H9 (cell line): ENCODE measurements around the gene PPCDC. TPM values are rescaled to one million over a fixed set of nuclear protein-coding genes. Genes with fewer than 3 reads are reported as not detected.

Experiments
- DNase-seq: peaks from one replicate; pipeline ENCODE4 v3.0.0-alpha.2; 2017
- H2AFZ ChIP-seq: one replicate; pipeline ENCODE4 v1.6.1; 2013; ENCODE audit warnings: mild to moderate bottlenecking, low read length, control low read depth, moderate library complexity
- H2AK5ac ChIP-seq: 2 replicates; pipeline ENCODE4 v1.6.1; 2013; ENCODE audit warnings: low read length, control low read depth, mixed read lengths; ENCODE audit not compliant: insufficient read length
- H2BK120ac ChIP-seq: one replicate; pipeline ENCODE4 v1.6.1; 2013; ENCODE audit warnings: low read depth, mild to moderate bottlenecking, low read length, control low read depth, inconsistent platforms; ENCODE audit not compliant: poor library complexity, severe bottlenecking
- H2BK12ac ChIP-seq: 2 replicates; pipeline ENCODE4 v1.6.1; 2013; ENCODE audit warnings: low read length, control low read depth, mixed read lengths, low read depth; ENCODE audit not compliant: insufficient read length
- H2BK15ac ChIP-seq: 2 replicates; pipeline ENCODE4 v1.6.1; 2013; ENCODE audit warnings: low read depth, low read length, control low read depth
- H2BK20ac ChIP-seq: one replicate; pipeline ENCODE4 v1.6.1; 2013; ENCODE audit warnings: low read depth, mild to moderate bottlenecking, low read length, control low read depth, inconsistent platforms; ENCODE audit not compliant: poor library complexity, severe bottlenecking
- H2BK5ac ChIP-seq: 2 replicates; pipeline ENCODE4 v1.6.1; 2013; ENCODE audit warnings: low read length, control low read depth, mixed read lengths; ENCODE audit not compliant: insufficient read length
- H3K14ac ChIP-seq: 2 replicates; pipeline ENCODE4 v1.6.1; 2013; ENCODE audit warnings: low read length, control low read depth; ENCODE audit not compliant: insufficient read depth
- H3K18ac ChIP-seq: 2 replicates; pipeline ENCODE4 v1.6.1; 2013; ENCODE audit warnings: low read depth, mild to moderate bottlenecking, mixed read lengths, low read length, control low read depth; ENCODE audit not compliant: insufficient read length
- H3K23ac ChIP-seq: 2 replicates; pipeline ENCODE4 v1.6.1; 2013; ENCODE audit warnings: low read length, control low read depth, mixed read lengths, low read depth; ENCODE audit not compliant: insufficient read length
- H3K23me2 ChIP-seq: 2 replicates; pipeline ENCODE4 v1.6.1; 2013; ENCODE audit warnings: low read depth, mild to moderate bottlenecking, mixed read lengths, low read length, control low read depth; ENCODE audit not compliant: insufficient read length, poor library complexity, severe bottlenecking
- H3K27ac ChIP-seq: 2 replicates; pipeline ENCODE4 v1.5.1; 2013; ENCODE audit warnings: low read length, control low read depth, mixed read lengths, low read depth; ENCODE audit not compliant: insufficient read length
- H3K27me3 ChIP-seq: 2 replicates; pipeline ENCODE4 v1.6.1; 2013; ENCODE audit warnings: low read length, control low read depth, inconsistent platforms; ENCODE audit not compliant: insufficient read depth
- H3K4ac ChIP-seq: 2 replicates; pipeline ENCODE4 v1.6.1; 2013; ENCODE audit warnings: low read depth, mild to moderate bottlenecking, control low read depth, inconsistent platforms, low read length, moderate library complexity
- H3K4me1 ChIP-seq: 2 replicates; pipeline ENCODE4 v1.6.1; 2013; ENCODE audit warnings: low read length, control low read depth, inconsistent platforms; ENCODE audit not compliant: insufficient read depth
- H3K4me2 ChIP-seq: 2 replicates; pipeline ENCODE4 v1.6.1; 2013; ENCODE audit warnings: low read length, control low read depth, mixed read lengths; ENCODE audit not compliant: insufficient read length, insufficient read depth
- H3K56ac ChIP-seq: 2 replicates; pipeline ENCODE4 v1.6.1; 2013; ENCODE audit warnings: low read depth, mild to moderate bottlenecking, mixed read lengths, low read length, control low read depth; ENCODE audit not compliant: insufficient read length
- H3K79me1 ChIP-seq: 2 replicates; pipeline ENCODE4 v1.6.1; 2013; ENCODE audit warnings: low read depth, mild to moderate bottlenecking, moderate library complexity, low read length, control low read depth, inconsistent platforms; ENCODE audit not compliant: insufficient read depth, poor library complexity, severe bottlenecking
- H3K79me2 ChIP-seq: 2 replicates; pipeline ENCODE4 v1.6.1; 2013; ENCODE audit warnings: low read length, control low read depth, inconsistent platforms; ENCODE audit not compliant: insufficient read depth
- H3K9ac ChIP-seq: 2 replicates; pipeline ENCODE4 v1.6.1; 2013; ENCODE audit warnings: low read length, control low read depth, mixed read lengths; ENCODE audit not compliant: insufficient read length; ENCODE audit errors: extremely low read depth
- H3K9me3 ChIP-seq: one replicate; pipeline ENCODE4 v1.6.1; 2013; ENCODE audit warnings: low read depth, low read length, inconsistent platforms; ENCODE audit not compliant: control insufficient read depth
- H3T11ph ChIP-seq: one replicate; pipeline ENCODE4 v1.6.1; 2013; ENCODE audit warnings: mild to moderate bottlenecking, low read length, control low read depth, inconsistent platforms
- H4K20me1 ChIP-seq: one replicate; pipeline ENCODE4 v1.6.1; 2013; ENCODE audit not compliant: control insufficient read depth, insufficient read length, insufficient read depth
- H4K5ac ChIP-seq: 2 replicates; pipeline ENCODE4 v1.6.1; 2013; ENCODE audit warnings: low read depth, mild to moderate bottlenecking, mixed read lengths, low read length, control low read depth; ENCODE audit not compliant: insufficient read length
- H4K8ac ChIP-seq: replicated peaks from 2 replicates; pipeline ENCODE4 v1.6.1; 2013; ENCODE audit warnings: low read length, control low read depth, mixed read lengths, low read depth; ENCODE audit not compliant: insufficient read length
- H4K91ac ChIP-seq: 2 replicates; pipeline ENCODE4 v1.6.1; 2013; ENCODE audit warnings: low read depth, mild to moderate bottlenecking, moderate library complexity, mixed read lengths, low read length, control low read depth; ENCODE audit not compliant: insufficient read length
- H3K27ac Mint-ChIP-seq, 3 experiments: 2 replicates in 2 of 3; 3 replicates in 1 of 3; pipeline ENCODE4 v1.8.0; 2020 to 2021; ENCODE audit warnings: mixed read lengths in 3 of 3, mild to moderate bottlenecking in 1 of 3, moderate library complexity in 1 of 3
- H3K27me3 Mint-ChIP-seq: 2 replicates; pipeline ENCODE4 v1.8.0; 2021; ENCODE audit warnings: low read depth, mild to moderate bottlenecking, moderate library complexity, mixed read lengths
- H3K36me3 Mint-ChIP-seq, 3 experiments: 2 replicates in 2 of 3; 3 replicates in 1 of 3; pipeline ENCODE4 v1.8.0; 2020 to 2021; ENCODE audit warnings: low read depth in 3 of 3, mixed read lengths in 3 of 3; ENCODE audit not compliant: insufficient read depth in 1 of 3
- H3K4me1 Mint-ChIP-seq, 2 experiments: 2 replicates each; pipeline ENCODE4 v1.8.0; 2020; ENCODE audit warnings: mixed read lengths in 2 of 2
- H3K4me3 Mint-ChIP-seq, 2 experiments: 2 replicates in 1 of 2; 3 replicates in 1 of 2; pipeline ENCODE4 v1.8.0; 2020 to 2021; ENCODE audit warnings: mild to moderate bottlenecking in 2 of 2, mixed read lengths in 2 of 2, moderate library complexity in 1 of 2
- H3K9me3 Mint-ChIP-seq, 2 experiments: 2 replicates in 1 of 2; 3 replicates in 1 of 2; pipeline ENCODE4 v1.8.0; 2020; ENCODE audit warnings: mild to moderate bottlenecking in 2 of 2, mixed read lengths in 2 of 2, moderate library complexity in 1 of 2
- WGBS: extraction: QIAGEN DNeasy Blood & Tissue Kit; methylation state at CpG from one replicate; pipeline ENCODE4 v1.1.7; 2013; ENCODE audit warnings: missing lambda C conversion rate, low lambda C conversion rate, mixed read lengths; ENCODE audit not compliant: insufficient read length; ENCODE audit errors: extremely low coverage; 5-methylcytosine and 5-hydroxymethylcytosine counted together
- total RNA-seq: library from RNA; stranded (reverse); gene quantifications from 2 replicates; pipeline ENCODE4 v1.2.1, GENCODE V29; 2021
- TF ChIP-seq, protein P1 (sequence below): fragments of 200-600 bp; sonication (generic); conservative IDR thresholded peaks from 3 replicates; pipeline ENCODE4 v1.8.0; 2021; ENCODE audit warnings: antibody characterized with exemption, mild to moderate bottlenecking

The PPCDC gene
- total RNA-seq, 1 experiment from 2014 or later = 17.6 TPM

DNA sequence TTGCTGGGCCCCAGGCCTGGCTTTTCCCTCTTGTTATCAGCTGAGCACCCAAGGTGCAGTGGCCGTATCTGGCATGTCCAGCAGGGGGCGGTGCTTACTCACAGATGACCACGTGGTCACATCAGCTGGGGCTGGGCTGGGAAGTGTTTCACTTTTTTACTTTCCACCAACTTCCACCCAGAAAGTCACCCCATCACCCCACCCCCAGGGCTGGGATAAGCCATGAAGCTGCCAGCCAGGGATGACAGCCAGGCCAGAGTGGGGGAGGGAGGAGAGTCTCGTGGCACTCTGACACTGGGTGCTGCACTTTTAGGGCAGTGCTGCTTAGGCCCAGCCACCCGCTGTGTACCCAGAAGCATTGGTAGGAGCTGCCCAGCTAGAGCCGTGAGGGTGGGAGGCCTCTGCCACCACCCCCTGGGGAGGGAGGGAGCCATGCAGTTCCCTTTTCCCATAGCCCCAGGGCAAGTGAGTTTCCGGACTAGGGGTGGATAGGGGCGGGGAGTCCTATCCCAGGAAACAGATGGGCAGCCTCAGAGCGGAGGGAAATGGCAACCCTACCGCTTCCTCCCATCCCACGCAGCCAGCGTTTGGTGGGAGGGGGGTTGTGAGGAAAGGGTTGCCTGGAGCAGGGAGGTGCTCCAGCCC, 6.1 kb downstream of the PPCDC start:
- H2AFZ ChIP-seq = no peak overlapping the region
- no peaks in the 10 kb centered on the region for H3K27me3 ChIP-seq

More for the DNA sequence above, 6.1 kb downstream of the PPCDC start:
- no peak overlapping the region for H3K14ac ChIP-seq
- H3K23me2 ChIP-seq = no peaks in the 10 kb centered on the region
- peak; percentile 88 for DNase-seq
- H2BK15ac ChIP-seq = no peak overlapping the region
- no peak overlapping the region for H2BK120ac ChIP-seq
- no peaks in the 10 kb centered on the region for H3K9me3 ChIP-seq
- H3K4me1 ChIP-seq = 0 out of 2 replicates have a peak, but pooled peaks cover 3% of the 10 kb centered on the region
- H3K9ac ChIP-seq = no peak overlapping the region
- Mint-ChIP-seq H3K4me3 (no peak overlapping the region; a peak in 1 of 5 replicates), H3K9me3 (no peaks in the 10 kb centered on the region), H3K4me1 (peaks cover 29 to 43% of the 10 kb centered on the region in 2 experiments), H3K27ac (peak overlapping the region in 2 of 3 experiments; percentile 57 to 74; a peak in 1 of 7 replicates), H3K27me3 (no peaks in the 10 kb centered on the region), H3K36me3 (peaks cover 11 to 30% (median 16%) of the 10 kb centered on the region in 3 experiments; a peak in 6 of 7 replicates)
- no peaks in the 10 kb centered on the region for H3K79me2 ChIP-seq
- TF ChIP-seq, protein P1, sequence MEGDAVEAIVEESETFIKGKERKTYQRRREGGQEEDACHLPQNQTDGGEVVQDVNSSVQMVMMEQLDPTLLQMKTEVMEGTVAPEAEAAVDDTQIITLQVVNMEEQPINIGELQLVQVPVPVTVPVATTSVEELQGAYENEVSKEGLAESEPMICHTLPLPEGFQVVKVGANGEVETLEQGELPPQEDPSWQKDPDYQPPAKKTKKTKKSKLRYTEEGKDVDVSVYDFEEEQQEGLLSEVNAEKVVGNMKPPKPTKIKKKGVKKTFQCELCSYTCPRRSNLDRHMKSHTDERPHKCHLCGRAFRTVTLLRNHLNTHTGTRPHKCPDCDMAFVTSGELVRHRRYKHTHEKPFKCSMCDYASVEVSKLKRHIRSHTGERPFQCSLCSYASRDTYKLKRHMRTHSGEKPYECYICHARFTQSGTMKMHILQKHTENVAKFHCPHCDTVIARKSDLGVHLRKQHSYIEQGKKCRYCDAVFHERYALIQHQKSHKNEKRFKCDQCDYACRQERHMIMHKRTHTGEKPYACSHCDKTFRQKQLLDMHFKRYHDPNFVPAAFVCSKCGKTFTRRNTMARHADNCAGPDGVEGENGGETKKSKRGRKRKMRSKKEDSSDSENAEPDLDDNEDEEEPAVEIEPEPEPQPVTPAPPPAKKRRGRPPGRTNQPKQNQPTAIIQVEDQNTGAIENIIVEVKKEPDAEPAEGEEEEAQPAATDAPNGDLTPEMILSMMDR = peak; percentile 96
- H4K5ac ChIP-seq = no peak overlapping the region
- H3K56ac ChIP-seq = no peak overlapping the region
- no peak overlapping the region for H3K27ac ChIP-seq
- H3T11ph ChIP-seq = no peak overlapping the region
- no peaks in the 10 kb centered on the region for H3K79me1 ChIP-seq
- no peak overlapping the region for H3K4me2 ChIP-seq
- no peak overlapping the region for H4K8ac ChIP-seq
- no peak overlapping the region for H3K4ac ChIP-seq
- no CpG with 5 or more reads among the region's 12 CpGs for WGBS
- no peak overlapping the region for H4K91ac ChIP-seq
- H2BK12ac ChIP-seq = no peak overlapping the region
- no peak overlapping the region for H2AK5ac ChIP-seq
- no peak overlapping the region for H3K23ac ChIP-seq
- no peak overlapping the region for H2BK5ac ChIP-seq
- H3K18ac ChIP-seq = no peak overlapping the region
- no peak overlapping the region for H2BK20ac ChIP-seq
- no peaks in the 10 kb centered on the region for H4K20me1 ChIP-seq
